TTC549 (cell line): ENCODE data around the gene DIAPH2.
"Not testable (repeated sequence)": the region's sequence is repeated elsewhere in the genome, so short reads cannot be mapped to it uniquely, and the experiment has no call there.

ENCODE experiments used
- FAIRE-seq: peaks from 2 replicates; lab custom pipeline; 2012; peaks lifted over from hg19 to GRCh38; lab: Jason Lieb, UNC

The DIAPH2 gene

DNA sequence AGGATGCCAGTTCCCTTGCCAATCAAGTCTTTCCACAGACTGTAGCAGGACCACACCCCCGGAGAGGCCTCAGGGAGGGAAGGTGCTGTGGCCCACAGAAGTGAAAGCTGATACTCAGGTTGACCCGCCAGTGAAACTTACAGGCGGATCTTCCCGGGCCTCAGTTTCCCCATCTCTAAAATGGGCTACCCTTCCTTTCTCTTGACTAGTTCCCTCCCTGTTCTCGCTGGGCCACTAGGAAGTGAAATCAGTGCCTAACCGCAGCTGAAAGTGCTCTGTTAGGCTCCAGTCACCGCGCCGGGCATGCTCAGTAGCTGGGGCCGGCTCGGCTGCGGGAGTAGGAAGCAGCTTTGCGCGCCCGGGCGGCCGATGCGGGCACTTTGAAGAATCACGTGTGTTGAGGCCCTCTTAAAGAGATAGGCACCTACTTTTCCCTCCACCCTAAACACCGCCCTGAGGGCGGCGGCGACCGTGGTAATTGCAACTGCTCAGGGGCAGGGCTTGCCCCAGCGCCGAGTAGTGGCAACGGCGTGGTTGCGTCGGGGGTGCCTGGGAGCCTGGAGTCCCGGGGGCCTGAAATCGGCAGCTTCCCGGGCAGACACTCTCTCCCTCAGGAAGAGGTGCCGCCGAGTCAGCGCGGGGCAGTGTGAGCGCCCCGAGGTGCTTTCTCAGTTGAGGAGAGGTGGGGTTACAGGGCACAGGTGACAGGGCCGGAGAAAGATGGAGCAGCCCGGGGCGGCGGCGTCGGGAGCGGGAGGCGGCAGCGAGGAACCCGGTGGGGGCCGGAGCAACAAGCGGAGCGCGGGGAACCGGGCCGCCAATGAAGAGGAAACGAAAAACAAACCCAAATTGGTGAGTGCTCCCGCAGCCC is at the start of gene DIAPH2:
Gene DIAPH2 (plus strand): TSS at position 504 of the 871 bp plus-strand sequence.
- no peak for FAIRE-seq

DNA sequence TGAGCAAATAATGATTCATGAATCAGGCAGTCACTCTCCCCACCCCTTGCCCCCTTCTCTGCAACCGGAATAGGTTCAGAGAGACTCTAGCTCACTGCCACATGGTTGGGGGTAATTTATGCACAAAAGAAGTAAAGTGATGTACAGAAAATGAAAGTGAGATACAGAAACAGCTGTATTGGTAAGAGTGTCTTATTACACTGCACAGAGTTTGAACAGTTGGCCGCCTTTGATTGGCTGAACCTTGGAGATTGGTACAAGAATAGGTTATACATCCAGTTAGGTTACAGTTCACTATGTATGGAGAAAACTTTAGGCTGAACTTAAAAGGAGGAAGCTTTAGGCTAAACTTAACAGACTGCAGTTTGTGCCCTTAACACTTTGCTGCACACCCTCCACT is 34.6 kb upstream of the DIAPH2 start:
- no peak for FAIRE-seq

DNA sequence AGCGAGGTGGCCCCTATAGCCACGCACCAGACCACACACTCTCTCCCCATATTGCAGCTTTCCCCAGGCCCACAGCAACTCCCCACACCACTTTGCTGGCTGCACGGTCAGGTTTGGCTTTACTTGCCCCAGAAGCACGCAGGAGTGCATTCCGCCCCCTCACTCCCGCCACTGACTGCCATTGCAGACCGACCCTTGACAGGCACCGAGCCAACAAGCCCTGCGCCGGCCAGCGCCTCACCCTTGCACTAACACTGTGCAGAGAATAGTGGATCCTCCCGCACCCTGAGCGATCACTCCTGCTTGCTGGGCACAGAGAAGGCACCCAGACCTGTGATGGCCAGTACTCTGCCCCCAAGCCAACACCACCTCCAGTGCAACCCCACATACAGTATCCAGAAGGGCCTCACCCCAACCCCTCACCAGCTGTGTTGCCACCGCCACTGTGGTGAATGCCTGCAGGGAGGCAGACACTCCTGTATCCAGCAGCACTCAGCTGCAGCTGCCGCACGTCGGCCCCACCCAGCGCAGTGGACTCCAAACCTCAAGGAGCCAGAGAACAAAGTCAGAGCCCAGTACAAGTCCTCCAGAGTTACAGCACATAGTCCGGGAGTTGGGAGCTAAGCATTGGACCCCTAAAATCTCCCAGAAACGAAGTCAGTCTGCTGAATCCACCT is 28.6 kb upstream of the DIAPH2 start:
- FAIRE-seq: no peak

DNA sequence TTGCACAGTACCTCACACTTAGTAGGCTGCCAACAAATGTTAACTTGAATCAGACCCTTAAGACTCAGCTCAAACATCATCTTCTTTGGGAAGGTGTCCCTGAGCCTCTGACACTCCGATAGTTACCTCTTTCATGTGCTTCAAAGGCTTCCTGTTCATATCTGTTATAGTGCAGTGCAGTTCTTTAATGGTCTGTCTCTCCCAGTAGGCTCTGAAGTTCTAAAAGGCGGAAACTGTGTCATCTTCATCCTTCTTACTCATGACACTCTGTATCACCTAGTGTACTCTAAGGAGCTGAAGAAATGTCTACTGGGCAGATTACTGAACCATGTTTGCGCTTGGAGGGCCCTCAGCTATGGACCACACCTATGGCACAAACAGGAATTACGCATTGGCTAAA is 2.1 kb upstream of the DIAPH2 start:
- no peak for FAIRE-seq

DNA sequence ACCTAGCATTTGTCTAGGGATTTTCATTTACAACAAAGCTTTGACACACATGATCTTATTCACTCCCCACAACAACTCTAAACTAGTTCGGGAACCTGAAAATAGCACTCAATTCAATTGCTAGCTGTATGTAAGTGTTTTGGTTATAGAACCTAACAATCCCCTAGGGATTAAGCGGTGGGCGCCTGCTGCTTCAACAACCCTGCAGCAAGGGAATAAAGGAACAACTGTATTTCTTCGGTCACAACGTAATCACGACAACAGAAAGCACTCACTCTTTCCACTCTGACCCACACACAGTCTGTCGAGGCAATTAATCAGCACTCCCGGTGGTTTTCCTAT is 674 bp upstream of the DIAPH2 start:
- no peak for FAIRE-seq

GRCh38 chrX:96685210-96686099 is 813 bp downstream of the DIAPH2 start:
- no peak for FAIRE-seq

GRCh38 chrX:96687776-96688175 is 3.1 kb downstream of the DIAPH2 start:
- FAIRE-seq: no peak

DNA sequence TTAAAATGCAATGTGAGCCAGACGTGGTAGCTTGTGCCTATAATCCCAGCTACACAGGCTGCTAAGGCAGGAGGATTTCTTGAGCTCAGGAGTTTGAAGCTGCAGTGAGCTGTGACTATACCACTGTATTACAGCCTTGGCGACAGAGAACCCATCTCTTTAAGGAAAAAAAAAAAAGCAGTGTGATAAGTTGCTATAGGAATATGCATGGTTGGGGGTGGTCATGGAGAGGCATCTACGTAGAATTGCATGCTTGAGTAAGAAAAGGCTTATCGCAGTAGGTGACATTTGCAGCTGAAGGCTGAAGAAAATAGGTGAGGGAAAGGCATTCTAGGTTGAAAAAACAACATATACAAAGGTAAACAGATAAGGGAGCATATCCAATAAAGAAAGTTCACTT is 4.1 kb downstream of the DIAPH2 start:
- FAIRE-seq: no peak

- no peak for FAIRE-seq
These were observed 5.3 kb downstream of the DIAPH2 start for GRCh38 chrX:96689991-96690390.

DNA sequence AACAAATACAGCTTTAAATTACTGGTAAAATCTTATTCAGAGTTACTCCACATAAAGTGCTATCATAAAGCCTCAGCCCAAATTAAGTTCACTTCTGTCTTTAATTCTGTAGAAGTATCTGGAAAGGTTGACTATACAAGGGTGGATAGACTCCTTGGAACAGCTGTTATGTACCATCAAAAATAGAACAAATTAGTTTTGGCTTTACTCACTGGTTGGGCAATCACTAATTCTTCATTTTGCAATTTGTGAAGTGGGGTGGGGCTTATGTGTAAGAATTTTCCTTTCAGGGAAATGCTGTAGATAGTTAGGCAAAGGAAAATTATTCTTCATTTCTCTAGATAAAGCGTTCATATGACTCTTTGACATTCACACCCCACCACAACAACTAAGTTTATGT is 7.8 kb downstream of the DIAPH2 start:
- no peak for FAIRE-seq

DNA sequence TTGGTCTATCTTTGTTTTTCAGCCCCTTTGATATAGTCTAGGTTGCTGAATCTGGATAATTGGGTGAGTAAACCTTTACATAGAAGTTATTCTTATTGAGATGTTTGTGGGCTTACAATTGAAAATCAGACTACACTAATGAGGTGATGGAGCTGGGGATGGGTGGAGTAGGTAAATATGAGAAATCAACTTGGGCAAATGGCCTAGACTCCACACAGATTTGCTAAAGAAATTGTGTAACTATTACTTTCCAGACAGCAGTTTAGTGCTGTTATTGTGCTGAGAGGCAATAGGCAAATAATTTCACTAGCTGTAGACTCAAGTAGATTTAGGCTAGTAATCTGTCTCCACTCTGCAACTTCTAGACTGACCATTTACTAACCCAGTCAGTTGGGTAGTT is 8.2 kb downstream of the DIAPH2 start:
- FAIRE-seq: no peak

DNA sequence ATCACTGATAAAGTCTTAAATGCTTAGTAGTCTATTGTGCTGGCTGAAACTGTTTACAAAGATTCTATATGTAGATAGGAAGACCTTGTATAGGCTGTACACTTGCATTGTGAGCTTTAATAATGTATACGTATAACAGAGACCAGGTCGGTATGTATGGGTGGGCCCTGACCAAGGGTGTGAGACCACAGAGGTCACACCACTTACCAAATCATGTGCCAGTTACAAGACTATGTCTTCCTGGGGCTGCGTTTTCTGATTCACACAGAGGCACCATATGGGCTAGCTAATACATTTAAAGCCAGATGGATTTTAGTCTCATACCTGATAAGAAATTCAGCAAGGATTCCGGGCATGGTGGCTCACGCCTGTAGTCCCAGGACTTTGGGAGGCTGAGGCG is 8.8 kb downstream of the DIAPH2 start:
- FAIRE-seq: no peak

GRCh38 chrX:96696462-96696861 is 11.8 kb downstream of the DIAPH2 start:
- FAIRE-seq: no peak

DNA sequence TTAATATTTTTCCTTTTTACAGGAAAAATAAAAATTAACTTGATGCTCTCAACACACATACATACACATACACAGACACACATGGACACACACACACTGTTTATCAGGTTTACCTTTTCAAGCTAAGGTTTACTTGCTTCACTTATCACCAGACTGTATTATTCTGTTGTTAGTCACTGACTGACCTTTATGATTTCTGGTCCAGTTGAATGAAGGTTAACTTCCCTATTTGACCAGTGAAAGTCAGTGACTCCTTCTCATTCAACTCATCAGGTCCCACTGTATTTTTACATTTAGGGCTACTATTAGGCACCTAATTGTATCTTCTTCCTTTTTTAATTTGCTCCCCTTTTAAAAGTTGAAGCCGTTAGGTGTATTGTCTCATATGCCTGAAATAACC is 16.0 kb downstream of the DIAPH2 start:
- FAIRE-seq: no peak

DNA sequence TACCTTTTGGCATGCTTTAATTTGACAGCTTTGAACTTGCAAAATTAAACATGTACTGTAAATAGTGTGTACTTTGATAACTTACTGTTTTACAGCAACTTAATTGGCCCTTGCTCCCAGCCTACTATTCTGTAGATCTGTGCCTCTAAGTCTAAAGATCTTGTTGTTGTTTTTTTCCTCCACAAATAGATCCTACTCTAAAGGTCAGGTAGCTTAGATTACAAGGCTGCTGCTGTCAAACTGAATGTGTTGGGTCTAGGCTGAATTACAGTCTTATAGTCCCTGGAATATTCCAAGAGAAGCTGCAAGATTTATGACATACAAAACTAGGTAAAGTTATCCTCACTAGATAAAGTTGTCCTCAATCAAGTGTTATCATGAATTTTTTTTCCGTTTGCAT is 18.7 kb downstream of the DIAPH2 start:
- FAIRE-seq: no peak

- FAIRE-seq: no peak
These were observed 19.2 kb downstream of the DIAPH2 start for GRCh38 chrX:96703816-96704215.

DNA sequence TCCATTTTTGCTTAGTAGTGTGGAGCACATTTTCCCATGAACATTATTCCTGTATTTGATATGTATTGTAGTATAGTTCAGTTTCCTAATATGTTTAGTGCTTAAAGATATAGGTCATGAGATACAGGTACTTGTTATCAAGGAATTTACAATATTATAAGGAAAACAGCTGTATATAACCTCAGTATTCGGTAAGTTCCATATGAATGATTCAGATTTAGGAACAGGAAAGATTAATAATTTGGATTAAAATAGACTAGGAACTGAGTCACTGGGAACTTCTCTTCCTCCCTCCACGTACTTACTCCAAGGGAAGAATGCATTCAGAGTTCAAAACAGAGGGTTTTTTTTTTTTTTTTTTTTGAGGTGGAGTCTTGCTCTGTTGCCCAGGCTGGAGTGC is 20.0 kb downstream of the DIAPH2 start:
- FAIRE-seq: no peak

GRCh38 chrX:96705905-96706304 is 21.3 kb downstream of the DIAPH2 start:
- FAIRE-seq: no peak

DNA sequence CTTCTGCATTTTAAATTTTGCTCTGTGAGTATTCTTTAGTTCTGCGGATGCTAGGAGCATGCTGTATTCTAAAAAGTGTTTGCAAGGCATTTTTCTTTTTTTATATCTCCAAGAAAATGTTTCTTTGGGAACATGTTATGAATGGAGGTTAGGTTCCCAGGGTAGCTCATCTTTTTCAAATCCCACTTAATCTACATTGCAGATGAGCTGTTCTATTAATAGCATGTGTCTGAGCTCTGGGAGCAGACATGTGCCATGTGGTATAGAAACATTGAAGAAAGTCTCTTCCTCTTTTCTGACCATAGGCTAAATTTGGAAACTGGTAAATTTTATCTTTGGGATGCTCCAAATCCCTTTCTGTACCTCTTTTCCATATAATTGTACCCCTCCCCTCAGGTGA is 23.2 kb downstream of the DIAPH2 start:
- FAIRE-seq: no peak

GRCh38 chrX:96710031-96710430 is 25.4 kb downstream of the DIAPH2 start:
- no peak for FAIRE-seq

- no peak for FAIRE-seq
These were observed 28.7 kb downstream of the DIAPH2 start for GRCh38 chrX:96713303-96713702.

GRCh38 chrX:96714393-96714792 is 29.8 kb downstream of the DIAPH2 start:
- not testable (repeated sequence) for FAIRE-seq

DNA sequence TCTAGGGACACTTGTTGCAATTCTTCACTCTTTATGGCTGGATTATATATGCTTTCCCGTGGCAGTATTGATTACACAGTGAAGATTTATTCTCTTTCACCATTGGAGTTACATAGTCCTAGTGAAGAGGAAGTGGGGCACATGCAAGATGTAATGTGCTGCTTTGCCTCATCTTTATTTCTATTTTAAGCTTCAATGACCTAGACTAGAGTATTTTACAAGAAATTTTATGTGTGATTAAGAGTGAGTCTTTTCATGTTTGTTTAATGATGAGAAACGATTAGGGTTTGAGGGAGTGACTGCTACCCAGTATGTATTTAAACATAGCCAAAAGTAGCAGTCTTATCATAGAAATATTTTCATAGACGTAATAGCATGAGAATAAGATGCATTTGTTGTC is 30.8 kb downstream of the DIAPH2 start:
- FAIRE-seq: no peak
